ENCODE results near the gene CBS.
"Not testable (repeated sequence)": the region's sequence is repeated elsewhere in the genome, so short reads cannot be mapped to it uniquely, and the experiment has no call there.

DNA sequence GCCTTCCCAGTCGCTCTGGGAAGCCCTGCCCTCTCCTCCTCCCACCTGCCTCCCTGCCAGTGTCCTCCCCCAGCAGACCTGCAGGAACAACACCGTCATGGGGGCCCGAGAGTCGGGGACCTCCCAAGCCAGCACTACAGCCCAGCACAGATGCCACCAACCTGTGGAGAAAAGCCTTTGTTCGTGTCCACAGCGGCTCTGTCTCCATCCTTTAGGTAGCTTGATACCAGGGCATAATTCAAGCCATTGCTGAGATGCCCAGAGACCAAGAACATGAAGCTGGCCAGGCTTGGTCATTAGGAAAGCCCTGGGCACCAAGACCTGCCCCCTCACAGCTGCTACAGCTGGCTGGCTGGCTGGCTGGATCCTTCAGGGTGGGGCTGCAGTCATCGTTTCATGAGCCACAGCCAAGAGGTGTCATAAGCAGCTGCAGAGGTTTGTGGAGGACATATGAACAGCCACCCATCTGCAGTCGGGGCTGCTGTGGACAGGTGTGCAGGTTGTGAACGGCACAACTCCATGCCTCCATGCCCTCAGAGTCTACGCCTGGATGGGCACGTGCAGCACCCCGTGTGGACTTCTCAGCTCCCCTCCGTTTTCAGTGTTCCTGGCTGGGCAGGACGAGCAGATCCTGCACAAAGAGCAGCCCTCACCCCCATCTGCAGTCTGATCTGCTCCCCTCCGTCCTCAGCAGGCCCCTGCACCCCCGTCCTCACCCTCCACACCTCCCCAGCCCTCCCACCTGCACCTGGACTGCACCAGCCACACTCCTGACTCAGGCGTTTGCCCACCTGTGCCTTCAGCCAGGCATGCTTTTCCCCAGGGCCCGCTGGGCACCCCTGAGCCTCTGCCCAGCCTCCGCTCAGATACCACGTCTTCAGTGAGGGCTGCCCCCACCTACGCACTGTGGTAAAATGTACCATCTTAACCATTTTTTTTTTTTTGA, 29.5 kb downstream of the CBS start:
- TF ChIP-seq, protein P1, sequence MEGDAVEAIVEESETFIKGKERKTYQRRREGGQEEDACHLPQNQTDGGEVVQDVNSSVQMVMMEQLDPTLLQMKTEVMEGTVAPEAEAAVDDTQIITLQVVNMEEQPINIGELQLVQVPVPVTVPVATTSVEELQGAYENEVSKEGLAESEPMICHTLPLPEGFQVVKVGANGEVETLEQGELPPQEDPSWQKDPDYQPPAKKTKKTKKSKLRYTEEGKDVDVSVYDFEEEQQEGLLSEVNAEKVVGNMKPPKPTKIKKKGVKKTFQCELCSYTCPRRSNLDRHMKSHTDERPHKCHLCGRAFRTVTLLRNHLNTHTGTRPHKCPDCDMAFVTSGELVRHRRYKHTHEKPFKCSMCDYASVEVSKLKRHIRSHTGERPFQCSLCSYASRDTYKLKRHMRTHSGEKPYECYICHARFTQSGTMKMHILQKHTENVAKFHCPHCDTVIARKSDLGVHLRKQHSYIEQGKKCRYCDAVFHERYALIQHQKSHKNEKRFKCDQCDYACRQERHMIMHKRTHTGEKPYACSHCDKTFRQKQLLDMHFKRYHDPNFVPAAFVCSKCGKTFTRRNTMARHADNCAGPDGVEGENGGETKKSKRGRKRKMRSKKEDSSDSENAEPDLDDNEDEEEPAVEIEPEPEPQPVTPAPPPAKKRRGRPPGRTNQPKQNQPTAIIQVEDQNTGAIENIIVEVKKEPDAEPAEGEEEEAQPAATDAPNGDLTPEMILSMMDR (conservative IDR thresholded peaks at IDR 0.05; ENCODE audit: low read depth, low read length) = not testable (repeated sequence)
- TF ChIP-seq EZH2 (IDR thresholded peaks at IDR 0.05; ENCODE audit: borderline replicate concordance, low read depth, low read length, poor library complexity, severe bottlenecking) = not testable (repeated sequence)

Measured in A673 (cell line).